ENCODE results near the gene STRBP.

STRBP gene

GRCh38 chr9:123168586-123168985 is 99.8 kb downstream of the STRBP start:
- Histone ChIP-seq H3K9ac (ENCODE audit: low read depth, low read length) (no peak overlapping the region), H3K4me3 (ENCODE audit: low read depth, low read length) (no peak overlapping the region), H3K27ac (ENCODE audit: low read depth, low read length) (no peak overlapping the region), H3K36me3 (ENCODE audit: control insufficient read depth, insufficient read depth, low read length) (peaks cover 3% of the 10 kb centered on the region; the same call in 1 of the 2 replicates), H3K4me1 (ENCODE audit: control insufficient read depth, insufficient read depth, low read length) (peaks cover 21% of the 10 kb centered on the region), H3K27me3 (ENCODE audit: control insufficient read depth, insufficient read depth, low read length) (no peaks in the 10 kb centered on the region), H3K9me3 (ENCODE audit: control insufficient read depth, insufficient read depth, low read length) (no peaks in the 10 kb centered on the region)

GRCh38 chr9:123167474-123167873 is 100.9 kb downstream of the STRBP start:
- no peaks in the 10 kb centered on the region for H3K9me3 ChIP-seq (ENCODE audit: control insufficient read depth, insufficient read depth, low read length)
- H3K4me3 ChIP-seq (ENCODE audit: low read depth, low read length): no peak overlapping the region
- H3K36me3 ChIP-seq (ENCODE audit: control insufficient read depth, insufficient read depth, low read length): no peaks in the 10 kb centered on the region
- peaks cover 11% of the 10 kb centered on the region for H3K4me1 ChIP-seq (ENCODE audit: control insufficient read depth, insufficient read depth, low read length)
- H3K27ac ChIP-seq (ENCODE audit: low read depth, low read length): no peak overlapping the region
- H3K27me3 ChIP-seq (ENCODE audit: control insufficient read depth, insufficient read depth, low read length): no peaks in the 10 kb centered on the region
- H3K9ac ChIP-seq (ENCODE audit: low read depth, low read length): no peak overlapping the region

- Histone ChIP-seq H3K27ac (ENCODE audit: low read depth, low read length) (no peak overlapping the region), H3K9me3 (ENCODE audit: control insufficient read depth, insufficient read depth, low read length) (no peaks in the 10 kb centered on the region), H3K4me1 (ENCODE audit: control insufficient read depth, insufficient read depth, low read length) (peaks cover 11% of the 10 kb centered on the region)
Observed at GRCh38 chr9:123165813-123166212, 102.6 kb downstream of the STRBP start.

GRCh38 chr9:123164285-123164684 is 104.1 kb downstream of the STRBP start:
- Histone ChIP-seq H3K9me3 (ENCODE audit: control insufficient read depth, insufficient read depth, low read length) (no peaks in the 10 kb centered on the region), H3K4me3 (ENCODE audit: low read depth, low read length) (no peak overlapping the region), H3K36me3 (ENCODE audit: control insufficient read depth, insufficient read depth, low read length) (peaks cover 5% of the 10 kb centered on the region; the same call in 1 of the 2 replicates), H3K9ac (ENCODE audit: low read depth, low read length) (no peak overlapping the region), H3K4me1 (ENCODE audit: control insufficient read depth, insufficient read depth, low read length) (peaks cover 3% of the 10 kb centered on the region; the same call in 1 of the 2 replicates), H3K27ac (ENCODE audit: low read depth, low read length) (no peak overlapping the region), H3K27me3 (ENCODE audit: control insufficient read depth, insufficient read depth, low read length) (no peaks in the 10 kb centered on the region)

More at GRCh38 chr9:123165813-123166212, 102.6 kb downstream of the STRBP start:
- Histone ChIP-seq H3K9ac (ENCODE audit: low read depth, low read length) (no peak overlapping the region), H3K4me3 (ENCODE audit: low read depth, low read length) (no peak overlapping the region), H3K36me3 (ENCODE audit: control insufficient read depth, insufficient read depth, low read length) (no peaks in the 10 kb centered on the region), H3K27me3 (ENCODE audit: control insufficient read depth, insufficient read depth, low read length) (no peaks in the 10 kb centered on the region)

GRCh38 chr9:123162791-123163345 is 105.5 kb downstream of the STRBP start:
- Histone ChIP-seq H3K36me3 (ENCODE audit: control insufficient read depth, insufficient read depth, low read length) (peaks cover 14% of the 10 kb centered on the region), H3K27me3 (ENCODE audit: control insufficient read depth, insufficient read depth, low read length) (no peaks in the 10 kb centered on the region), H3K27ac (ENCODE audit: low read depth, low read length) (no peak overlapping the region), H3K4me1 (ENCODE audit: control insufficient read depth, insufficient read depth, low read length) (peaks cover 3% of the 10 kb centered on the region; the same call in 1 of the 2 replicates), H3K9me3 (ENCODE audit: control insufficient read depth, insufficient read depth, low read length) (no peaks in the 10 kb centered on the region), H3K4me3 (ENCODE audit: low read depth, low read length) (no peak overlapping the region), H3K9ac (ENCODE audit: low read depth, low read length) (no peak overlapping the region)

GRCh38 chr9:123162360-123162759 is 106.0 kb downstream of the STRBP start:
- H3K27ac ChIP-seq (ENCODE audit: low read depth, low read length): no peak overlapping the region
- no peaks in the 10 kb centered on the region for H3K9me3 ChIP-seq (ENCODE audit: control insufficient read depth, insufficient read depth, low read length)
- H3K9ac ChIP-seq (ENCODE audit: low read depth, low read length): no peak overlapping the region
- H3K4me3 ChIP-seq (ENCODE audit: low read depth, low read length): no peak overlapping the region
- H3K27me3 ChIP-seq (ENCODE audit: control insufficient read depth, insufficient read depth, low read length): no peaks in the 10 kb centered on the region
- H3K36me3 ChIP-seq (ENCODE audit: control insufficient read depth, insufficient read depth, low read length): peaks cover 19% of the 10 kb centered on the region
- H3K4me1 ChIP-seq (ENCODE audit: control insufficient read depth, insufficient read depth, low read length): peaks cover 3% of the 10 kb centered on the region; the same call in 1 of the 2 replicates

- Histone ChIP-seq H3K4me3 (ENCODE audit: low read depth, low read length) (no peak overlapping the region), H3K27me3 (ENCODE audit: control insufficient read depth, insufficient read depth, low read length) (no peaks in the 10 kb centered on the region), H3K4me1 (ENCODE audit: control insufficient read depth, insufficient read depth, low read length) (0 out of 2 replicates have a peak, but pooled peaks cover 3% of the 10 kb centered on the region), H3K9ac (ENCODE audit: low read depth, low read length) (no peak overlapping the region), H3K36me3 (ENCODE audit: control insufficient read depth, insufficient read depth, low read length) (peaks cover 55% of the 10 kb centered on the region), H3K9me3 (ENCODE audit: control insufficient read depth, insufficient read depth, low read length) (no peaks in the 10 kb centered on the region), H3K27ac (ENCODE audit: low read depth, low read length) (no peak overlapping the region)
Observed at GRCh38 chr9:123157221-123157620, 111.2 kb downstream of the STRBP start.

GRCh38 chr9:123150708-123151503 is 117.5 kb downstream of the STRBP start:
- Histone ChIP-seq H3K9ac (ENCODE audit: low read depth, low read length) (no peak overlapping the region), H3K4me3 (ENCODE audit: low read depth, low read length) (no peak overlapping the region), H3K9me3 (ENCODE audit: control insufficient read depth, insufficient read depth, low read length) (no peaks in the 10 kb centered on the region), H3K4me1 (ENCODE audit: control insufficient read depth, insufficient read depth, low read length) (0 out of 2 replicates have a peak, but pooled peaks cover 3% of the 10 kb centered on the region), H3K27me3 (ENCODE audit: control insufficient read depth, insufficient read depth, low read length) (no peaks in the 10 kb centered on the region), H3K27ac (ENCODE audit: low read depth, low read length) (no peak overlapping the region), H3K36me3 (ENCODE audit: control insufficient read depth, insufficient read depth, low read length) (peaks cover 55% of the 10 kb centered on the region)

- peaks cover 44% of the 10 kb centered on the region for H3K36me3 ChIP-seq (ENCODE audit: control insufficient read depth, insufficient read depth, low read length)
- no peak overlapping the region for H3K4me3 ChIP-seq (ENCODE audit: low read depth, low read length)
- no peaks in the 10 kb centered on the region for H3K9me3 ChIP-seq (ENCODE audit: control insufficient read depth, insufficient read depth, low read length)
- no peak overlapping the region for H3K27ac ChIP-seq (ENCODE audit: low read depth, low read length)
- H3K27me3 ChIP-seq (ENCODE audit: control insufficient read depth, insufficient read depth, low read length): no peaks in the 10 kb centered on the region
- no peaks in the 10 kb centered on the region for H3K4me1 ChIP-seq (ENCODE audit: control insufficient read depth, insufficient read depth, low read length)
- no peak overlapping the region for H3K9ac ChIP-seq (ENCODE audit: low read depth, low read length)
Observed at GRCh38 chr9:123149067-123149466, 119.3 kb downstream of the STRBP start.

GRCh38 chr9:123138163-123138562 is 130.2 kb downstream of the STRBP start:
- Histone ChIP-seq H3K36me3 (ENCODE audit: control insufficient read depth, insufficient read depth, low read length) (peaks cover 38% of the 10 kb centered on the region), H3K27ac (ENCODE audit: low read depth, low read length) (no peak overlapping the region), H3K4me3 (ENCODE audit: low read depth, low read length) (no peak overlapping the region), H3K27me3 (ENCODE audit: control insufficient read depth, insufficient read depth, low read length) (no peaks in the 10 kb centered on the region), H3K4me1 (ENCODE audit: control insufficient read depth, insufficient read depth, low read length) (no peaks in the 10 kb centered on the region), H3K9me3 (ENCODE audit: control insufficient read depth, insufficient read depth, low read length) (no peaks in the 10 kb centered on the region), H3K9ac (ENCODE audit: low read depth, low read length) (no peak overlapping the region)

- H3K36me3 ChIP-seq (ENCODE audit: control insufficient read depth, insufficient read depth, low read length): peaks cover 61% of the 10 kb centered on the region
Observed at GRCh38 chr9:123135430-123135829, 133.0 kb downstream of the STRBP start.

More at GRCh38 chr9:123135430-123135829, 133.0 kb downstream of the STRBP start:
- Histone ChIP-seq H3K9ac (ENCODE audit: low read depth, low read length) (no peak overlapping the region), H3K27ac (ENCODE audit: low read depth, low read length) (no peak overlapping the region), H3K27me3 (ENCODE audit: control insufficient read depth, insufficient read depth, low read length) (no peaks in the 10 kb centered on the region), H3K4me3 (ENCODE audit: low read depth, low read length) (no peak overlapping the region), H3K4me1 (ENCODE audit: control insufficient read depth, insufficient read depth, low read length) (no peaks in the 10 kb centered on the region), H3K9me3 (ENCODE audit: control insufficient read depth, insufficient read depth, low read length) (no peaks in the 10 kb centered on the region)
